Nephron (organoid): ENCODE data around the gene CENPP.
"Not testable (repeated sequence)": the region's sequence is repeated elsewhere in the genome, so short reads cannot be mapped to it uniquely, and the experiment has no call there.

Experiments used
- H3K27ac Mint-ChIP-seq, 3 experiments: 2 replicates each; pipeline ENCODE4 v1.8.0; 2020; ENCODE audit warnings: mixed read lengths in 3 of 3, mild to moderate bottlenecking in 2 of 3, moderate library complexity in 1 of 3
- H3K27me3 Mint-ChIP-seq: 2 replicates; pipeline ENCODE4 v1.8.0; 2021; ENCODE audit warnings: low read depth, mild to moderate bottlenecking, moderate library complexity, mixed read lengths
- H3K36me3 Mint-ChIP-seq: 2 replicates; pipeline ENCODE4 v1.8.0; 2020; ENCODE audit warnings: low read depth, mixed read lengths
- H3K4me1 Mint-ChIP-seq: 2 replicates; pipeline ENCODE4 v1.8.0; 2020; ENCODE audit warnings: mixed read lengths
- H3K4me3 Mint-ChIP-seq, 3 experiments: 2 replicates each; pipeline ENCODE4 v1.8.0; 2020; ENCODE audit warnings: mild to moderate bottlenecking in 3 of 3, mixed read lengths in 3 of 3, moderate library complexity in 2 of 3
- H3K9me3 Mint-ChIP-seq: 2 replicates; pipeline ENCODE4 v1.8.0; 2020; ENCODE audit warnings: mixed read lengths
- TF ChIP-seq, protein P1 (sequence below), 3 experiments: fragments of 200-600 bp; sonication (generic); IDR thresholded peaks; one replicate each; pipeline ENCODE4 v1.5.0; 2021; ENCODE audit warnings: antibody characterized with exemption in 3 of 3; ENCODE audit not compliant: unreplicated experiment in 3 of 3

The CENPP gene

DNA sequence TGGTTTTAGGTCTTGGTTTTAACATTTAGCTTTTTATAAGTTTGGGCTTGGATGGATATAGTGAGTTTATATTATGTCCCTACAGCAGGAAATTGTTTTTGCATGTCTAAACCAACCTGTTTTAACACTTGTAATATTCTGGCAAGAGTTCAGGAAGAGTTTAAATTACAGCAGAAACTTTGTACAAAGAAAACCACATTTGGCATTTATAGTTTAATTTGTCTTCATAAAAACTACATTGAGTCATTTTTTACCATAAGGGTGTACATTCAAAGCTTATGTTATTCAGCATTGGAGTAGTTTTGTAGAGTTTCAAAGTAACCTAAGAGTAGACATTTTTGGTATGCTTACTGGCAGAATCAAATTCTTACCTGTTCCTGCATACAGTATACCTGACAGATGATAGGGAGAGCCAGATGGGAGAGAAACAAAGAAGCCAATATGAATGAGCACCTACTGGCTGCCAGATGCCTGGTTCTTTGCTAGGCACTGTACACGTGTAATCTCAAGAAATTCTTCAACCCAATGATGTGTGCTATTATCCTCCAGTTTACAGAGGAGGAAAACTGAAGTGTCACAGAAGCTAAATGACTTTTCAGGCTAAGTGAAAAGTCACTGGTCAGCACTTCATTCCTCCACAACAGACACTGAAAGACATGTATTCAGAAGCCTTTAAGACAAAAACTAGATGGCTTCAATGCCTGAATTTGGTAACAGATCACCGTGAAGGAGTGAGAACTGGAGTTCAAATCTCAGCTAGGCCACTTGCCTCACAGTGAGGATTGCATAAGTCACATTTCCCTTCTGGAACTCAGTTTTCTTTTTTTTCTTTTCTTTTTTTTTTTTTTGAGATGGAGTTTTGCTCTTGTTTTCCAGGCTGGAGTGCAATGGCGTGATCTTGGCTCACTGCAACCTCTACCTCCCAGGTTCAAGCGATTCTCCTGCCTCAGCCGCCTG, 235.9 kb downstream of the CENPP start:
- no peaks in the 10 kb centered on the region for H3K9me3 Mint-ChIP-seq
- H3K27me3 Mint-ChIP-seq: no peaks in the 10 kb centered on the region
- H3K27ac Mint-ChIP-seq: peak overlapping the region; percentile 52 to 77 (median 70)
- H3K4me3 Mint-ChIP-seq: no peak overlapping the region
- peaks cover 35% of the 10 kb centered on the region for H3K4me1 Mint-ChIP-seq
- H3K36me3 Mint-ChIP-seq: peaks cover 4% of the 10 kb centered on the region
- TF ChIP-seq, protein P1, sequence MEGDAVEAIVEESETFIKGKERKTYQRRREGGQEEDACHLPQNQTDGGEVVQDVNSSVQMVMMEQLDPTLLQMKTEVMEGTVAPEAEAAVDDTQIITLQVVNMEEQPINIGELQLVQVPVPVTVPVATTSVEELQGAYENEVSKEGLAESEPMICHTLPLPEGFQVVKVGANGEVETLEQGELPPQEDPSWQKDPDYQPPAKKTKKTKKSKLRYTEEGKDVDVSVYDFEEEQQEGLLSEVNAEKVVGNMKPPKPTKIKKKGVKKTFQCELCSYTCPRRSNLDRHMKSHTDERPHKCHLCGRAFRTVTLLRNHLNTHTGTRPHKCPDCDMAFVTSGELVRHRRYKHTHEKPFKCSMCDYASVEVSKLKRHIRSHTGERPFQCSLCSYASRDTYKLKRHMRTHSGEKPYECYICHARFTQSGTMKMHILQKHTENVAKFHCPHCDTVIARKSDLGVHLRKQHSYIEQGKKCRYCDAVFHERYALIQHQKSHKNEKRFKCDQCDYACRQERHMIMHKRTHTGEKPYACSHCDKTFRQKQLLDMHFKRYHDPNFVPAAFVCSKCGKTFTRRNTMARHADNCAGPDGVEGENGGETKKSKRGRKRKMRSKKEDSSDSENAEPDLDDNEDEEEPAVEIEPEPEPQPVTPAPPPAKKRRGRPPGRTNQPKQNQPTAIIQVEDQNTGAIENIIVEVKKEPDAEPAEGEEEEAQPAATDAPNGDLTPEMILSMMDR (IDR thresholded peaks at IDR 0.05; ENCODE audit: unreplicated experiment in 3 of 3): no peak

DNA sequence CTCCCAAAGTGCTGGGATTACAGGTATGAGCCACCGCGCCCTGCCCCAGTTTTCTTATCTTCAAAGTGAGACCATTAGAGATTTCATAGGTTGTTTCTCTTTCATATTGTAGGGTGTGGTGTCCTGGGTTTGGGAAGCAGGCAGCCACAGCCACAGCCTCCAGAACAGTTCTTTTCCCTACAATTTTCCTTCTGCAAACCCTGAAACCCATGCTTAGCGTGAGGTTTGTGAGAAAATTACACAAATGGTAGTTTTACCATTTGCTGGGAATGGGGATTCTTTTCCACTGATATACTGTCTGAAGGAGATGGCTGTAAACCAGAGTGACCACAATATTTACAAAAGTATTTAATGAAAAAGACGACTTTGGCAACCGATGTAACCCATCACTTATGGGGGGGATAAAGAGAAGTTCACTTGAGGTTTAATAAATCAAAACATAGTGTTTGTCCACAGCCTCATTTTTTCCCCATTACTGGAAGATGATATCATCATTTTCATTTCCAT, 236.8 kb downstream of the CENPP start:
- no peaks in the 10 kb centered on the region for H3K27me3 Mint-ChIP-seq
- peaks cover 3% of the 10 kb centered on the region for H3K9me3 Mint-ChIP-seq
- TF ChIP-seq, protein P1 (IDR thresholded peaks at IDR 0.05; ENCODE audit: unreplicated experiment in 3 of 3): no peak
- H3K4me1 Mint-ChIP-seq: peaks cover 35% of the 10 kb centered on the region
- H3K36me3 Mint-ChIP-seq: peaks cover 4% of the 10 kb centered on the region
- H3K4me3 Mint-ChIP-seq: no peak overlapping the region
- H3K27ac Mint-ChIP-seq: peak overlapping the region in 2 of 3 experiments; percentile 62 to 85

DNA sequence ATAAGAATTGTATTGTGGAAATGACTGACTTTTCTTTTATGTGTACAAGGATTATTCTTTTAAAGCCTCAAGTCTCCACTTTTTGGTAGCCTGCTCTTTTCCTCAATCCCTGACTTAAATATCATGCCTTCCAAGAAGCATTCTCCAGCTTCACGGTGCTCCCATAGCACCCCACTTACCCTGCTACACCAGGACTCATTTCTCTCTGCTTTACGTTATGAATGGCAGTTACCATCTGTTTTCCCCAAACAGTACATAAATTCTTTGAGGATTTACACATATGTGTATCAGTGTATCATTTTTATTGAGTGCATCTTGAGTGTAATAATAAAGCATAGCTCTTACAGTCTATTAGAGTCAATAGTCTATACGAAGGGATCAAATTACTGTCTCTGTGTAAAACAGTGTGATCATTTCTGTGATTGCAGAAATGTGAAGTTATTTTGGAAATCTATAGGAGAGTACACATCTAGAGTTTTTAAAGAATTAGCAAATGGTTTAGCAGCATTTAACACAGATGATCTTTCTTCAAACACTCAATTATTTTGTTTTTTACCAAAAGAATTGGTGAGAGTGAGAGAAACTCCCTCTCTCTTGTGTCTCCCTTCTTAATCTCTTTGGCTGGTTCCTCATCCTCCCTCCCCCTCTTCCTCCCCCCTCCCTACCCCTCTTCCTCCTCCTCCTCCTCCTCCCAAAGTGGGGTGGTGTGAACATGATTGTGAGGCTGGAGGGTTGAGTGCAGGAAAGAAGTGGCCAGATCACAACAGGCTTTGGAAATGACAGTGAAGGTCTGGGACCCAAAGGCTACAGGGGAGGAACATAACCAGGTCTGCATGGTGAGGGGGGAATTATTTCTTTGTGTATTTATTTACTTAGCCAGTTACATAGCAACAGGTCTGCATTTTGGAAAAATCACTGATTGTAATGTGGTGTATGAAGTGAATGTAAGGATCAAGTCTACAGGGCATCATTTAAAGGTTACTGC, 237.7 kb downstream of the CENPP start:
- Mint-ChIP-seq H3K27ac (peak overlapping the region; percentile 50 to 85 (median 85)), H3K9me3 (peaks cover 3% of the 10 kb centered on the region), H3K4me1 (peaks cover 35% of the 10 kb centered on the region), H3K4me3 (peak overlapping the region in 2 of 3 experiments; percentile 5 to 49), H3K36me3 (peaks cover 4% of the 10 kb centered on the region), H3K27me3 (no peaks in the 10 kb centered on the region)
- TF ChIP-seq, protein P1 (IDR thresholded peaks at IDR 0.05; ENCODE audit: unreplicated experiment in 3 of 3): no peak

DNA sequence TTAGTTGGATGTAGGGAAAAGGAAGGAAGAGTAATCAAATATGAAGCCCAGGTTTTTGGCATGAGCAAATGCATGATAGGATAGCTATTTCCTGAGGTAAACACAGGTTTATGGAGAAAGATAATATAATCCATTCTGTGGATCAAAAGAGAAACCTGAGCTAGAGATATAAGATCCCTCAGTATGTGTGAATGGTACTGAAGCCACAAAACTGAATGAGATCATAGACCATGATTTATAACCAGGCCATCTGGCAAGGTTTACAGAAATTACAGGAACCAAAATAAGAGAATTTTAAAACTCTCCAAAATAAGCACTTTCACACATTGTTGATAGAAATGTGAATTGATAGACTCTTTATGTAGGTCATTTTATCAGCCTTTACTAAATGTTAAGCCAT, 238.8 kb downstream of the CENPP start:
- no peak overlapping the region for H3K27ac Mint-ChIP-seq
- H3K4me1 Mint-ChIP-seq: peaks cover 35% of the 10 kb centered on the region
- TF ChIP-seq, protein P1 (IDR thresholded peaks at IDR 0.05; ENCODE audit: unreplicated experiment in 3 of 3): no peak
- no peaks in the 10 kb centered on the region for H3K27me3 Mint-ChIP-seq
- peaks cover 4% of the 10 kb centered on the region for H3K36me3 Mint-ChIP-seq
- peaks cover 3% of the 10 kb centered on the region for H3K9me3 Mint-ChIP-seq
- no peak overlapping the region for H3K4me3 Mint-ChIP-seq

DNA sequence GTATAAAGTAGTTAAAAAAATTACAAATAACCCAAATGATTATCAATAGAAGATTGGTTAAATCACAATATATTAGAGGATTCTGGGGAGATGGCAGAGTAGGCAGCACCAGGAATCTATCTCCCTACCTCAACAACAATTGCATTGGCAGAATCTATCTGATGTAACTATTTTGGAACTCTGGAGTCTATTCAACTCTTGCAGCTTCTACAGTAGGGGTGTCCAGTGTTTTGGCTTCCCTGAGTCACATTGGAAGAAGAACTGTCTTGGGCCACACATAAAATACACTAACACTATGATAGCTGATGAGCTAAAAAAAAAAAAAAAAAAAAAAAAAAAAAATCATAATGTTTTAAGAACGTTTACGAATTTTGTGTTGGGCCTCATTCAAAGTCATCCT, 239.2 kb downstream of the CENPP start:
- H3K27ac Mint-ChIP-seq: no peak overlapping the region
- H3K27me3 Mint-ChIP-seq: no peaks in the 10 kb centered on the region
- peaks cover 4% of the 10 kb centered on the region for H3K36me3 Mint-ChIP-seq
- peaks cover 35% of the 10 kb centered on the region for H3K4me1 Mint-ChIP-seq
- no peak overlapping the region for H3K4me3 Mint-ChIP-seq
- H3K9me3 Mint-ChIP-seq: peaks cover 3% of the 10 kb centered on the region
- TF ChIP-seq, protein P1 (IDR thresholded peaks at IDR 0.05; ENCODE audit: unreplicated experiment in 3 of 3): no peak

DNA sequence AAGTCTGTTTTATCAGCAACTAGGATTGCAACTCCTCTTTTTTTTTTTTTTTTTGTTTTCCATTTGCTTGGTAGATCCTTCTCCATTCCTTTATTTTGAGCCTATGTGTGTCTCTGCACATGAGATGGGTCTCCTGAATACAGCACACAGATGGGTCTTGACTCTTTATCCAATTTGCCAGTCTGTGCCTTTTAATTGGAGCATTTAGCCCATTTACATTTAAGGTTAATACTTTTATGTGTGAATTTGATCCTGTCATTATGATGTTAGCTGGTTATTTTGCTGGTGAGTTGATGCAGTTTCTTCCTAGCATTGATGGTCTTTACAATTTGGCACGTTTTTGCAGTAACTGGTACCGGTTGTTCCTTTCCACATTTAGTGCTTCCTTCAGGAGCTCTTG, 246.1 kb downstream of the CENPP start:
- H3K4me3 Mint-ChIP-seq: not testable (repeated sequence)

DNA sequence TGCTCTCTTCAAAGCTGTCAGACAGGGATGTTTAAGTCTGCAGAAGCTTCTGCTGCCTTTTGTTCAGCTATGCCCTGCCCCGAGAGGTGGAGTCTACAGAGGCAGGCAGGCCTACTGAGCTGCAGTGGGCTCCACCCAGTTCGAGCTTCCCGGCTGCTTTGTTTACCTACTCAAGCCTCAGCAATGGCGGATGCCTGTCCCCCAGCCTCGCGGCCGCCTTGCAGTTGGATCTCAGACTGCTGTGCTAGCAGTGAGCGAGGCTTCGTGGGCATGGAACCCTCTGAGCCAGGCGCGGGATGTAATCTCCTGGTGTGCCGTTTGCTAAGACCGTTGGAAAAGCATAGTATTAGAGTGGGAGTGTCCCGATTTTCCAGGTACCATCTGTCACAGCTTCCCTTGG, 247.9 kb downstream of the CENPP start:
- not testable (repeated sequence) for H3K27me3 Mint-ChIP-seq, H3K36me3 Mint-ChIP-seq, H3K4me1 Mint-ChIP-seq, H3K27ac Mint-ChIP-seq, H3K4me3 Mint-ChIP-seq
- peaks cover 18% of the 10 kb centered on the region for H3K9me3 Mint-ChIP-seq

More for the DNA sequence above, 246.1 kb downstream of the CENPP start:
- not testable (repeated sequence) for H3K4me1 Mint-ChIP-seq, H3K36me3 Mint-ChIP-seq, H3K27ac Mint-ChIP-seq, H3K27me3 Mint-ChIP-seq
- H3K9me3 Mint-ChIP-seq: peaks cover 17% of the 10 kb centered on the region
